Measurements from ENCODE around the gene CD200R1. TPM values are rescaled to one million over a fixed set of nuclear protein-coding genes. Genes with fewer than 3 reads are reported as not detected.

The CD200R1 gene
- total and polyA plus RNA-seq, 2 of the 4 experiments (the other 2 are of a cell fraction) = under 0.01 to 0.05 TPM

- no peak overlapping the region for H3K14ac ChIP-seq (replicated peaks; ENCODE audit: low read depth, low read length)
- no peak for ATAC-seq (ENCODE audit: low read depth)
- POLR2A ChIA-PET (ENCODE audit: unreplicated experiment) = no interaction called here
- H3K56ac ChIP-seq (ENCODE audit: extremely low read depth, insufficient read depth, low read length) = no peak overlapping the region
- DNase-seq = no peak
- no peak overlapping the region for H4K91ac ChIP-seq (ENCODE audit: insufficient read depth, low read depth, low read length)
- H3K18ac ChIP-seq (ENCODE audit: low read depth, low read length) = no peak overlapping the region
- 0 out of 2 replicates have a peak, but pooled peaks cover 1% of the 10 kb centered on the region for H3K27me3 ChIP-seq (ENCODE audit: control insufficient read depth, insufficient read depth, low read length)
- H3K4me2 ChIP-seq (ENCODE audit: low read depth, low read length) = no peak overlapping the region
- H2BK20ac ChIP-seq (ENCODE audit: low read depth, low read length) = no peak overlapping the region
- 63% methylated on average over 3 of the region's 9 CpGs; no CpG with 5 or more reads in 1 of the 2 experiments for WGBS, 2 experiments (ENCODE audit: extremely low coverage in 2 of 2, insufficient read length in 1 of 2)
- CTCF ChIA-PET = interaction anchor here (1.2 kb wide), 1 partner anchor 31 kb away, joined by 4 read pairs; no protein-coding TSS in a partner anchor
- H4K5ac ChIP-seq (ENCODE audit: low read depth, low read length) = no peak overlapping the region
- intact Hi-C loops (cut with micrococcal nuclease) = no loop called here
- no peaks in the 10 kb centered on the region for H3K4me1 ChIP-seq (ENCODE audit: control insufficient read depth, insufficient read depth, low read length)
- H2BK120ac ChIP-seq (ENCODE audit: low read depth, low read length) = no peak overlapping the region
- H3K79me1 ChIP-seq (ENCODE audit: low read depth in 1 of 2, low read length in 2 of 2) = no peaks in the 10 kb centered on the region
- no peak overlapping the region for H3K4ac ChIP-seq (ENCODE audit: low read depth, low read length)
- H3K4me3 ChIP-seq (ENCODE audit: insufficient read depth, low read depth, low read length) = no peak overlapping the region
- H3K9me3 ChIP-seq (ENCODE audit: control insufficient read depth, insufficient read depth, low read length) = no peaks in the 10 kb centered on the region
- no peak overlapping the region for H3K23ac ChIP-seq (ENCODE audit: low read depth, low read length)
- H2AFZ ChIP-seq (replicated peaks; ENCODE audit: low read length, poor library complexity) = no peak overlapping the region
- H3K9ac ChIP-seq (ENCODE audit: low read depth, low read length) = no peak overlapping the region
- dilution Hi-C loops (cut with HindIII; ENCODE audit: low sequenced_read_pairs, unreplicated experiment) = no loop called here
- H2BK15ac ChIP-seq (ENCODE audit: low read depth, low read length) = no peak overlapping the region
- no peak overlapping the region for H2AK9ac ChIP-seq (replicated peaks; ENCODE audit: low read depth, low read length, poor library complexity)
- no peak overlapping the region for H3K27ac ChIP-seq (ENCODE audit: insufficient read depth, low read length)
- TF ChIP-seq CEBPB (IDR thresholded peaks at IDR 0.05; ENCODE audit: low read depth, low read length) = no peak
- no peak for TF ChIP-seq POLR2A (IDR thresholded peaks at IDR 0.05; ENCODE audit: low read depth, low read length)
- TF ChIP-seq CHD1 (IDR thresholded peaks at IDR 0.05; ENCODE audit: low read depth, low read length) = no peak
- TF ChIP-seq MAZ (IDR thresholded peaks at IDR 0.05; ENCODE audit: borderline replicate concordance, low read depth, low read length) = no peak
- no peak for TF ChIP-seq MXI1 (IDR thresholded peaks at IDR 0.05; ENCODE audit: borderline replicate concordance, low read depth, low read length)
- no peak for TF ChIP-seq FOS (IDR thresholded peaks at IDR 0.05; ENCODE audit: low read depth, low read length)
- no peak for TF ChIP-seq BHLHE40 (IDR thresholded peaks at IDR 0.05; ENCODE audit: low read depth, low read length)
- TF ChIP-seq CTCF (conservative IDR thresholded peaks at IDR 0.05; ENCODE audit: low read depth, low read length) = no peak
- TF ChIP-seq MAFK (IDR thresholded peaks at IDR 0.05; ENCODE audit: low read depth, low read length) = no peak
- no peak for TF ChIP-seq RFX5 (IDR thresholded peaks at IDR 0.05; ENCODE audit: low read depth, low read length)
- TF ChIP-seq RCOR1 (IDR thresholded peaks at IDR 0.05; ENCODE audit: insufficient replicate concordance, low read length) = no peak
- TF ChIP-seq USF2 (IDR thresholded peaks at IDR 0.05; ENCODE audit: low read depth, low read length) = no peak
- no peak for TF ChIP-seq RAD21 (IDR thresholded peaks at IDR 0.05; ENCODE audit: low read length)
- TF ChIP-seq NFE2L2 (IDR thresholded peaks at IDR 0.05; ENCODE audit: low read depth, low read length) = no peak
- TF ChIP-seq ELK1 (IDR thresholded peaks at IDR 0.05; ENCODE audit: borderline replicate concordance, low read depth, low read length) = no peak
- TF ChIP-seq SMC3 (IDR thresholded peaks at IDR 0.05; ENCODE audit: low read depth, low read length) = no peak
- in situ Hi-C loops (cut with MboI; ENCODE audit: low sequenced_read_pairs) = no loop called here
- H2BK5ac ChIP-seq (ENCODE audit: low read depth, low read length, poor library complexity, severe bottlenecking) = no peak overlapping the region
- H4K20me1 ChIP-seq (ENCODE audit: insufficient read depth, low read length) = no peaks in the 10 kb centered on the region
- no TSS peak for BruUV-seq (replicated peaks)
- no peaks in the 10 kb centered on the region for H3K36me3 ChIP-seq (ENCODE audit: control insufficient read depth, insufficient read depth, low read length)
- H2AK5ac ChIP-seq (ENCODE audit: low read depth, low read length) = no peak overlapping the region
- H3K9me1 ChIP-seq (ENCODE audit: insufficient read depth, low read length) = no peaks in the 10 kb centered on the region
- no peak overlapping the region for H4K8ac ChIP-seq (ENCODE audit: low read depth in 2 of 2, low read length in 2 of 2)
Observed at GRCh38 chr3:112948346-112948838, 26.5 kb downstream of the CD200R1 start.
